ENCODE data around the gene MARK3.

MARK3 gene

GRCh38 chr14:103545219-103545914 is 160.2 kb downstream of the MARK3 start:
- no peak overlapping the region for H3K4me3 ChIP-seq (ENCODE audit: low read depth, low read length)
- TF ChIP-seq, protein P1, sequence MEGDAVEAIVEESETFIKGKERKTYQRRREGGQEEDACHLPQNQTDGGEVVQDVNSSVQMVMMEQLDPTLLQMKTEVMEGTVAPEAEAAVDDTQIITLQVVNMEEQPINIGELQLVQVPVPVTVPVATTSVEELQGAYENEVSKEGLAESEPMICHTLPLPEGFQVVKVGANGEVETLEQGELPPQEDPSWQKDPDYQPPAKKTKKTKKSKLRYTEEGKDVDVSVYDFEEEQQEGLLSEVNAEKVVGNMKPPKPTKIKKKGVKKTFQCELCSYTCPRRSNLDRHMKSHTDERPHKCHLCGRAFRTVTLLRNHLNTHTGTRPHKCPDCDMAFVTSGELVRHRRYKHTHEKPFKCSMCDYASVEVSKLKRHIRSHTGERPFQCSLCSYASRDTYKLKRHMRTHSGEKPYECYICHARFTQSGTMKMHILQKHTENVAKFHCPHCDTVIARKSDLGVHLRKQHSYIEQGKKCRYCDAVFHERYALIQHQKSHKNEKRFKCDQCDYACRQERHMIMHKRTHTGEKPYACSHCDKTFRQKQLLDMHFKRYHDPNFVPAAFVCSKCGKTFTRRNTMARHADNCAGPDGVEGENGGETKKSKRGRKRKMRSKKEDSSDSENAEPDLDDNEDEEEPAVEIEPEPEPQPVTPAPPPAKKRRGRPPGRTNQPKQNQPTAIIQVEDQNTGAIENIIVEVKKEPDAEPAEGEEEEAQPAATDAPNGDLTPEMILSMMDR (IDR thresholded peaks at IDR 0.05; ENCODE audit: borderline replicate concordance, insufficient read depth, low read depth, low read length): no peak

- TF ChIP-seq, protein P1 (IDR thresholded peaks at IDR 0.05; ENCODE audit: borderline replicate concordance, insufficient read depth, low read depth, low read length): no peak
- H3K4me3 ChIP-seq (ENCODE audit: low read depth, low read length): no peak overlapping the region
Observed at GRCh38 chr14:103545915-103546651, 160.9 kb downstream of the MARK3 start.

DNA sequence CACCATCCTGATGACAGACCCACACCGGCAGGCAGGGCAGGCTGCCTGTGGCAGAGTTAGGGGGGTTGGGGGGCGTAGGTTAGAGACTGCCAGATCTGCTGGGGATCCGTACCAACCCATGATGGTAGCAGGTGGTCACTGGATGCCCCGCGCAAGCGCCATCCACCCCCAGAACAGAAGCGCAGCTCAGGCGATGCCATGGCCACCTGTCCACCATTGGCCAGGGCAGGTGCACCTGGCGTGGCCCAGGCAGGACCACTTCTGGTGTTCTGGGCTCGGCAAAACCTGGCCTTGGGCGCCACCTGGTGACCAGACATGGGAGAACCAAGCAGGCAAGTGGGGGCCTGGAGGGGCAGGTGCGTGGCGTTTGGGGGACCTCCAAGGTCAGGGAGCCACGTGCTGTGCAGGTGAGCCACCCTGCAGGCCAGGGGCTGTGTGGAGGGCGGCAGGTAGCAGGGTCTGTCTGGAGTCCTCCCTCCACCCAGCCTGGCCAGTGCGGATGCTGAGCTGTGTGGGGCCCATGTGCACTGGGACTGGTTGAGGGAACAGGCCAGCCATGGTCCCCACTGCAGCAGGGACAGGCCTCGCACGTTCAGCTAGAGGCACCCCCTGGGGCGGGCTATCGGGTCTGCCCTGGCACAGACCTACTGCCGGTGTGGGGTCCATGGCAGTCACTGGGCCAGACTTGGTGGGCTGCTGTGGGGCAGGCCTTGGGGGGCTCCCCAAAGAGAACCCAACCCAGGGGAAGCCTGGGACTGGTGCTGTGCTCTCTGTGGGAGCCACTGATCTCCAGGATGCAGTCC is 161.6 kb downstream of the MARK3 start:
- no peak overlapping the region for H3K4me3 ChIP-seq (ENCODE audit: low read depth, low read length)
- TF ChIP-seq, protein P1 (IDR thresholded peaks at IDR 0.05; ENCODE audit: borderline replicate concordance, insufficient read depth, low read depth, low read length): peak; percentile 89

DNA sequence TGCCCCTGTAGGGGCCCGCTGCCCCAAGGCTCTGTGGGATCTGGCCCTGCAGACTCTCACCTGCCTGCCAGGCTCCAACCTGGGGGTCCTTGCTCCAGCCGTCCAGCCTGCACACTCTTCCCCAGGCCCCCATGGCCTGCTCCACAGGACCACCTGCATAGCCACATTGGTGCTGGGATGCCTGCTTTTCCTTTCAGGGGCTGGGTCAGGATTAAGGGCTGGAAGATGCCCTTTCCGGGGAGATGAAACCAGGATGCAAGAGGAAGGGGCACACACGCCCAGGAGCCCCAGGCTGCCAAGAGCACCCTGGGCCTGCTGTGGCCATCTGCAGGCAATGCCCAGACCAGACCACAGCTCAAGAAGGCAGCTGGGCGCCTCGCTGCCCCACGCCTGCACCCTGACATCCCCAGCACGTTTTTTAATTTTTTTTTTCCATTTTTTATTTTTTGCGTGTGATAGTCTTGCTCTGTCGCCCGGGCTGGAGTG is 162.3 kb downstream of the MARK3 start:
- TF ChIP-seq, protein P1 (IDR thresholded peaks at IDR 0.05; ENCODE audit: borderline replicate concordance, insufficient read depth, low read depth, low read length): no peak
- no peak overlapping the region for H3K4me3 ChIP-seq (ENCODE audit: low read depth, low read length)

GRCh38 chr14:103547941-103548462 is 162.8 kb downstream of the MARK3 start:
- TF ChIP-seq, protein P1 (IDR thresholded peaks at IDR 0.05; ENCODE audit: borderline replicate concordance, insufficient read depth, low read depth, low read length): no peak
- H3K4me3 ChIP-seq (ENCODE audit: low read depth, low read length): no peak overlapping the region

DNA sequence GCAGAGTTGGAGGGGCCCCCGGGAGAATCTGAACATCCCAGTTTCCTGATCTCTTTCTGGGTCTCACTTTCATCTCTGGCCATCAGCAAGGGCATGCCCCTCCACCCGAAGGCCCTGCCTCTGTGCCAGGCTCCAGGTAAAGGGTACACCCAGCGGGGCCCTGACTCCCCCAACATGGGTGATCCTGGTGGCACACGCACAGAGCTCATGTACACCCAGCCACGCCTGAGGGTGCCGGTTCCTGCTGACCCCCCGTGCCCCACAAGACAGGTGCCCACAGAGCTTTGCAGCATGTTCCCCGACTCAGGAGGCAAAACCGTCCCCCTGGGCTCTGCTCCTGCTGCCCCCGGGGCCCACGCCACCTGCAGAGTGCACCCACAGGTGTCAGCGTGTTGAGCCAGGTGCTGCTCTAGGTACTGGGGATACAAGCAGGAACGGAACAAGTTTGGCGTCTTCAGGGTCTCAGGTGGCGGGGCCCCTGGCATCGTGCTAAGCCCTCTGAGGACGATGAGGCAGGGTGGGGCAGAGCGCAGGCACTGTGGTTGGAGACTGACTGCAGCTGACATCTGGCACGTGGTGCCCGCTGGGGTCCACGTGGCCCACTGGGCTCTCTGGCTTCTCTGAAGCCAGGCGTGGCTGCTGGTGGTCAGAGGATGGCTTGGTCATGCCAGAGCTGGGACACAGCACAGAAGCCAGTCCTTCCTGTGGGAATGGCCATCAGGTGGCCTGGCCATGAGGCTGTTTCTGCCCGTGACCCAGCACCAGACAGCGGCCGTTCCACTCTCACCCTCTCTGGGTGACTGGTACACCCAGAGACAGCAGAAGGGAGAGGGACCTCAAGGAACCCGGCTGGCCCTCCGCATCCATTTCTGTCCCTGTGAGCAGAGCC is 163.5 kb downstream of the MARK3 start:
- no peak overlapping the region for H3K4me3 ChIP-seq (ENCODE audit: low read depth, low read length)
- TF ChIP-seq, protein P1 (IDR thresholded peaks at IDR 0.05; ENCODE audit: borderline replicate concordance, insufficient read depth, low read depth, low read length): no peak
